HuH-7 (cell line): ENCODE results near the gene USHBP1.

Experiments used
- DNase-seq: peaks from one replicate; pipeline ENCODE4 v3.0.0; 2011; ENCODE audit warnings: low spot score

Gene USHBP1

DNA sequence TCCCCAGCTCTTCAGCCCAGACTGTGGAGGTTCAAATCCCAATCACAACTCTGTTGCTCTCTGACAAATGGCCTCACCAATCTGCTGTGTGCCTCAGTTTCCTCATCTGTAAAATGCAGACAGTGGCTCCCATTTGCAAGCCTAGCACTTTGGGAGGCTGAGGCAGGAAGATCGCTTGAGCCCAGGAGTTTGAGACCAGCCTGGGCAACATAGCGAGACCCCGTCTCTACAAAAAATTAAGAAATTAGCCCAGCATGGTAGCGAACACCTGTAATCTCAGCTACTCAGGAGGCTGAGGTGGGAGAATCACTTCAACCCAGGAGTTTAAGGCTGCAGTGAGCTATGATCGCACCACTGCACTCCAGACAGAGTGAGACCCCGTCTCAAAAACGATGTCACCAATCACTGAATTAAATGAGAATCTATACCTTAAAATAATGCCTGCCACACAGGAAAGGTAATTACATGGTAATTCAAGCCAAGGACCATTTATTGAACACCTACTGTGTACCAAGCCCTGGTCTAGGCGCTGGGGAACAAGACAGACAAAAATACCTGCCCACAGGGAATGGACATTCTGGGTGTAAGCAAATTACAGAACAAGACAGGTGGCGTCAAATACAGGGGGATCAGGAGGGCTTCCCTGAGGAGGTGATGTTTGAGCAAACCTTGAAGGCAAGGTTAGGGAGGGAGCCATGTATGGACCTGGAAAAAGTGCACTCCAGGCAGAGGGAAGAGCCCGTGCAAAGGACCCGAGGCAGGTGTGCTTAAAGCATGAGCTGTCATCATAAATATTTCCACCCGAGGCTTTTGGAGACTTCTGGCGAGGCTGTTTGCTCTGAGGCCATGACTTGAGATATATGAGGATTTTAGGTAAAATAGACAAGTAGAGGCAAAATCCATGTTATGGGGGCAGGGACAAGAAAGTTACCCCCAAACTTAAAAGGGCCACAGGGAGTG lies 26.5 kb downstream of the USHBP1 start:
- DNase-seq = no peak

DNA sequence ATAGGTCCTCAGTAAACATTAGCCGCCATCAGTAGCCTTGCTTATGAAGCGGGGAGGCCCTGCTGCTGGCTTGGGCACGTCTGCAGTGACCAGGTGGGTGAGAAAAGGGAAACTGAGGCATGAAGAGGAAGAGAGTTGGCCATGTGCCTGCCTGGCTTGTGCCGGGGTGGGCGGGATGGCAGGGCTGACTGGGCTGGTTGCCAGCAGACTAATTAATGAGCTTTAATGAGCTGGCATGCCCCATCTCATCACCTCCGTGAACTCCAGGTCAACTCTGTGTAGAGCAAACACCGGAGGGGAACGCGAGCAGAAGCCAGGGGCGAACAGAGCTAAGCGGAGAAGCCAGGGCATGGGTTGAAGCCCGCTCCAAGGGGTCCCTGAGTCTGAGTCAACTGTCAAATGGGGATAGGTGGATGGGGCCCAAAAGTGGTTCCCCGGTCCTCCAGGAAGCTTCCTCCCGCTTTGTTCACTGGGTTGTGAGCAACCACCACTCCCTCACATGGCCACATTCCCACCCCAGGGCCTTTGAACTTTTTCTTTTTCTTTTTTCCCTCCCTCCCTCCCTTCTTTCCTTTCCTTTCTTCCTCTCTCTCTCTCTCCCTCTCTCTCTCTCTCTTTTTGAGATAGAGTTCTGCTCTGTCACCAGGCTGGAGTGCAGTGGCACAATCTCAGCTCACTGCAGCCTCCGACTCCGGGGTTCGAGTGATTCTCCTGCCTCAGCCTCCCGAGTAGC lies 27.6 kb downstream of the USHBP1 start:
- no peak for DNase-seq

DNA sequence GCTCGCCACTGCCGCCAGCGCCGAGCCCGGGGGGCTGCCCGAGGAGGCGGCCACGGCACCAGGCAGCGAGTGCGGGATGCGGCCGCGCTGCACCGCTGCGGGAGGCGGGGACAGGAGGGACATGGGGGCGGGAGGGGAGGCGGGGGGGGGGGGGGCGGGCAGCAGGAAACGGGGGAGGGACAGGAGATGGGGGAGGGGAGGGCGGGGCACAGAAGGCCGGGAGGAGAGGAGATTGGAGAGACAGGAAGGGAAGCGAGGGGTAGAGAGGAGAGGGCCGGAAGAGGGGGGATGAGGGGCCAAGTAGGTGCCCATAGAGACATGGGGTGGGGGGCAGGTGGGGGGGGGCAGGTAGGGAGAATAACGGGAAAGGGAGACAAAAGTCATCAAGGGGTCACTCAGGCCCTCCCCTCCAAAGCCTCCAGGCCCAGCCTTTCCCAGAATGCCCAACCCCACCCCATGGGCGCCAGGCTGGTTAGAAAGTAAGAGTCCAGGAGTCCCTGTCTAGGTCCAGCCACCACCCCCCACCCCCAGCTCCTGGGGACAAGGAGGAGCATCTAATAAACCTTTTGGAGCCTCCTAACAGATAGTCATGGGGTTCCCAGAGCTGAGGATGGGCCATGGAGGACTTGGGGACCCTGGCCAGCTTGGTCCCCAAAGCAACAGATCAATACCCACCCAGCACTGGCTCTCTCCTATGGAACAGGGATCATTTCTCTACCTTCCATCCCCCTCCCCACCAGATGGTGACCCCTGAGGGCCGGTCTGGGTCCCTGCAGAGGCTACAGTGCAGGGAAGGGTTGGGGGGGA lies 28.4 kb downstream of the USHBP1 start:
- DNase-seq = no peak

DNA sequence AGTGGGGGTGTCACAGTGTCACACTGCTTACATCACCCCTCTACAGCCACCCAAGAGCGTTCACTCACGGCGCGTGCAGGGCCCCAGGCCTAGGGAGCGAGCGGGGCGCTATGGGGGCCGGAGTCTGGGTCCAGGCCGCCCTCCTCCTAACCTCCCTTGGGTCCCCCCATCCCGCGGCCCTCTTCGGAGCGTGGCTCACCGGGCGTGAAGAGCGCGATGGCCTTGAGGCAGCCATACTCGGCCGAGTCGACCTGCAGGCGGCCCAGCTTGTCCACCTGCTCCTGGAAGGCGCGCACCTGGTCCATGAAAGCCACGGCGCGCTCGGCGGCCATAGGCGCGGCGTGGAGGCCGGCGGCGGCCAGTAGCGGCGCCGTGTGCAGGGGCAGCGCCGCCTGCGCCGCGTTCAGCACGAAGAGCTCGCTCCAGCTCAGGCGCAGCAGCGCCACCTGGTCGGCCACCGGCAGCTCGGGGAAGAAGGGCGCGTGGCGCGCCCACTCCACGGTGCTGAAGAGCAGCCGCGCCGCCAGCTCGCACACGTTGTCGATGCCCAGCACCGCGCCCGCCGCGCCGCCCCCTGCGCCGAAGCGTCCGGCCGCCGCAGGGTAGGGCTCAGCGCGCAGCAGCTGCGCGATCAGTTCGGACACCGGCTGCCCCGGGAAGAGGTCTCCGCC lies 29.1 kb downstream of the USHBP1 start:
- no peak for DNase-seq

DNA sequence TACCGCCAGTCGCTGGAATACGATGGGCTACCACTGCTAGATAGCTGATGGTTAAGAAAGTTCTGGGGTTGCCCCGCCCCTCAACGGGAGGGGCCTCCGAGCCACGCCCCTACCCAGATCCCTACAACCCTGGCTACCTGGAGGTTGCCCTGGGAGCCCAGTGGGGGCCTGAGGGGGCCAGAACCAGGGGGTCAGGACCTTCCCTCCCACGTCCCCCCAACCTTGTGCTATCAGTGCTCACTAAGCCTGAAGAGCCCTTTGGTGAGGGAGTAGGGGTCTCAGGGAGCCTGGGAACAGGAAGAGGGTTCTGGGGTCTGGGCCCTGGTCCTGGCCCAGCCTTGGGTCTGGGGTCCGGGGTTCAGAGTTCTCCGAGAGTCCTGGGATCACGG lies 29.6 kb downstream of the USHBP1 start:
- DNase-seq = no peak

DNA sequence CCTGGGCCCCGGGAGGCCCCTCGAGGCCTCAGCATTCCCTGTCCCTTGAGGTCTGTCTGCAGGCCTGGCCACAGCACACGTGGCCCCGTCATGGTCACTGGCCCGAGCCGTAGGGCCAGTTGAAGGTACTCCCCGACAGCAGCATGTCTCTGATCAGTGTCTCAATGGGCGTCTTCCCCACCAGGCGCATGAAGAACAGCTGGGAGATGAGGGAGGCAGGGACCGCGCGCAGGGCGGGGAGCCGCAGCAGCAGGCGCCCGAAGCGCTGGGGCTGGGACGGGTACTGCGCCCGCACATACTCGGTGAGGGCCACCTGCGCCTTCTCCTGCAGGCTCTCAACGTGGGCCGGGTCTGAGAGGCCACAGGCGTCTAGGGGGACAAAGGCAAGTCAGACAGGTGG lies 32.3 kb downstream of the USHBP1 start:
- DNase-seq = no peak

DNA sequence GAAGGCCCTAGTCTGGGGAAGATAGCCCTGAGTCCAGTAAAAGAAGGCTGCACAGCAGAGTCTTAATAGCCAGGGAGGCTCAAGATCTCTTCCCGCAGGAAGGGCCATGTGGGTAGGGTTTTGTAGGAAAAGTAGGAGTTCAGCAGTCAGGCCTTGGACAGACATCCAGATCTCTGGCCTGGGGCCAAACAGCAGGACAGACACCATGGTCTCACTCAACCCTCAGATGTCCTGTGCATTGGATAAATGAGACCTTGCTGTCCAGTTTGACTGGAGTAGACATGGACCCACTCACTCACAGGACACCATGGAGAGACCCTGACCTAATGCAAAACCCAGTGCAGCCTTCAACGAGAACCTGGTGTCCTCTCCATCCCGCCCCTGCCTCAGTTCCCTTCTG lies 34.7 kb downstream of the USHBP1 start:
- no peak for DNase-seq

DNA sequence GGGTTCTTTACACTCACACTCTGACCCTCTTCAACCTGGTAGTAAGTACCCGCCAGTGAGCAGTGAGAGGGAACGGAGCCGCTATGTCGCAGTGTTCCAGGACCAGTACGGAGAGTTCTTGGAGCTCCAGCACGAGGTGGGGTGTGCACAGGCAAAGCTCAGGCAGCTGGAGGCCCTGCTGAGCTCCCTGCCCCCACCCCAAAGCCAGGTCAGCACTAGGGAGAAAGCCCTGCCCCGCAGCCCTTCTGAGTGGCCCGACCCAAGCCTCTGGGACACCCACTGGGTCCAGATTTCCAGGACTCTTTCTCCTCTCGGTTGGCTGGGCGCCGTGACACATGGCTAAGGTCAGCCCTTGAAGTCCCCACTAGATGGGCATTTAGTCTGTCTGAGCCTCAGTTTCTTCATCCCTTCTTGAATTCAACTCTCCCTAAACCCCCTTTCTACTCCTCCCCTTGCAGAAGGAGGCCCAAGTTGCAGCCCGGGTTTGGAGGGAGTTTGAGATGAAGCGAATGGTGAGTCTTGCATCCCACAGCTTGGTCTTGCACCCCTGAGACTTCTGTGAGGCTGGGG lies 36.7 kb downstream of the USHBP1 start:
- no peak for DNase-seq

DNA sequence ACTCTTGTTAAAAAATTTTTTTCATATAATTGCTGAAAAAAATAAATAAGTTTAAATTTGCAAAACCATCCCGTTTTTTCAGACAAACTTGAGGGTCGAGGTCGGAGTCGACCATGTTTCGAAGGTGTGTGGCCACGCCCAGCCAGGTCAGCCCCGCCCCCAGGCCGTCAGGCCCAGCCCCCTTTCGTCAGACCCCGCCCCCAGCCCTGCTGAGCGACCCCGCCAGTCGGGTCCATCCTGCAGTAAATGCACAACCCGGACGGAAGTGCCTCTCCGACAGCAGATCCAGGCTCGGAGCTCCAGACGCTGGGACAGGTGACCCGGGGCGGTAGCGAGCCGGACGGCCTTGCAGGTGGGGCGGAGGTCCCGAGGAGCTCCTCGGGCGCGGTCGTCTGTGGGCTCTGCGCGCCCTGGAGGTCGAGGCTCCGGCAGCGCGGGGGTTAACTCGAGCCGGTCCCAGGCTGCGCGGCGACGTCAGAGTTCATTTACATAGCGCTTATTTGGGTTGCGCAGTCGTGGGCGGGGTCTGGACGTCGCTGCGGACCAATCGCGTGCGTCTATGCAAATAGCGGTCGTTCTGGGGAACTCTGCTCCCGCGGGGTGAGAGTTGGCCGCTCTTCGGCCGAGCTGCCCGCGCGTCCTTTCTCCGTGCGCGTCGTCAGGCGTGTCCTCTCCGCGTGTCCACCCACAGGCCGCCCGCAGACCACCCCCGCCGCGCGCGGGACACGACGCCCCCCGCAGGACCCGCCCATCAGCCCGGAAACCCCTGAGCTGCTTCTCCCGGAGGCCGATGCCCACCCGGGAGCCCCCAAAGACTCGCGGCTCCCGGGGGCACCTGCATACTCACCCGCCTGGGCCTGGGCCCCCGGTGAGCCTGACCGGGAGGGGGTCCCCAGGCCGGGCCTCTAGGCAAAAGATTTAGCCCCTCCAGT lies 38.3 kb downstream of the USHBP1 start, which contains the start of gene OCEL1:
Gene OCEL1, plus strand, starts transcription at position 225 of the 932 bp plus-strand sequence. Its CDS starts 22 bp downstream, at position 247.
- DNase-seq = peak; percentile 90

DNA sequence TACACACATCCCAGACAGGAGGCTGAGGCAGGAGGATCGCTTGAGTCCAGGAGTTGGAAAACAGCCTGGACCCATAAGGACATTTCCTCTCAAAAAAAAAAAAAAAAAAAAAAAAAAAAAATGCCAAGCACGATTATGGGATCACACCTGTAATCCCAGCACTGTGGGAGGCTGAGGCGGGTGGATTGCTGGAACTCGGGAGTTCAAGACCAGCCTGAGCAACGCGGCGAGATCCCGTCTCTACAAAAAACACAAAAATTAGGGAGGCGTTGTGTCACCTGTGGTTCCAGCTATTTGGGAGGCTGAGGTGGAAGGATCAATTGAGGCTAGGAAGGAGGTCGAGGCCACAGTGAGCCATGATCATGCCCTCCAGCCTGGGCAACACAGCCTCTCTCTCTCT lies 39.5 kb downstream of the USHBP1 start:
- DNase-seq = no peak

DNA sequence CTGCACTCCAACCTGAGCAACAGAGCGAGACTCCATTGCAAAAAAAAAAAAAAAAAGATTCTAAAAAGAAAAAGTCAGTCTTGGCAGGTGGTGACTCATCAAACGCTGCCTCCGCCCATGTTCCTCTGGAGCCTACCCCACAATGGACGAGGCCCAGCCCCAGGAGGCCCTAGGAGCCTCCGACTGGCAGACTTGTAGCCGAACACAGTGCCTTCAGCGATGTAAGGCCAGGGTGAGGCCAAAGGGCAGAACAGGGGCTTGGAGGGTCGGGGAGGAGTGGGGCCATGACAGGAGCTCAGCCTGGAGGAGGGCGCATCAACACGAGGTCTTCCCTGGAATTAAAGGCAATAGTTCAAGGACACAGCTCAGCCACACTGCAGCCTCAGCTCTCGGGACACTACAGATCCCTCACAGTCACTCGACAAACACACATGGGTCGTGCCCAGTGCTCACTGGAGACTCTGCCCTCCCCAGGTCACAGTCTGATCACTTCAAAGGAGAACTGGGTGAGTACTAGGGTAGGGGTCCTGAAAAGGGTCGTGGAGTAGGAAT lies 44.3 kb downstream of the USHBP1 start:
- no peak for DNase-seq

DNA sequence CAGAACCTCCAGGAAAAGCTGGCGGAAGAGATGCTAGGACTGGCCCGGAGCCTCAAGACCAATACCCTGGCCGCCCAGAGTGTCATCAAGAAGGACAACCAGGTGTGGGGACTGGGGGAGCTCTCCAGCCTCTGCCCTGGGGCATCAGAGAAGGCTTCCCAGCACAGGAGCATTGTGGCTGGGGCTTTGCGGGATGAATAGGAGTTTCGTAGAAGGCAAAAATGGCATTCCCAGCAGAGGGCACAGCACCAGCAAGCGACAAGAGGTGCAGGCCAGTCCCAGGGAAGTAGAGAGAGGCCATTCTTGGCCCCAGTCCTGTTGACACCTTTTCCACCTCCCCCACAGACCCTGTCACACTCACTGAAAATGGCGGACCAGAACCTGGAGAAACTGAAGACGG lies 45.3 kb downstream of the USHBP1 start:
- no peak for DNase-seq

DNA sequence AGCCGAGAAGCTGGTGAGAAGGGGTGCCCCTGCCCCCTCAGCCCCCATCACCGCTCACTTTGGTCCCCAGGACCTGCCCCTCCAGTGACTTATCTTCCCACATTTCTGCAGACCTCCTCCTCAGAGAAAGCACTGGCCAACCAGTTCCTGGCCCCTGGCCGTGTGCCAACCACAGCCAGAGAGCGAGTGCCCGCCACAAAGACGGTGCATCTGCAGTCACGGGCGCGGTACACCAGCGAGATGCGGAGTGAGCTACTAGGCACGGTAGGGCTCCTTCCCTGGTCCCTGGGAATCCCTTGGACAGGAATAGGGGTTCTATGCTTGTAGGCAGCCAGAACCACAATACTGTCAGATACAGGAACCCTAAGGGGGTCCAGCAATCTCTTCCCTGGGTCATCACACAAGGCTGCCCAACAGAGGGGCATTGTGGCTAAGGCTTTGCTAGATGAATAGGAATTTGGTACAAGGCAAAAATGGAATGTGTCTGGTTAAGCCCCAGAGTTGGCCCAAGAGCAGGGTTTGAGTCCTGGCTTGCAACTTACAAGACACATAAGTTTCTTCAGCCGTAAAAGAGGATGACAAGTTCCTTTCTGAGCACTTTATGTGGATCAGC lies 48.4 kb downstream of the USHBP1 start:
- no peak for DNase-seq

DNA sequence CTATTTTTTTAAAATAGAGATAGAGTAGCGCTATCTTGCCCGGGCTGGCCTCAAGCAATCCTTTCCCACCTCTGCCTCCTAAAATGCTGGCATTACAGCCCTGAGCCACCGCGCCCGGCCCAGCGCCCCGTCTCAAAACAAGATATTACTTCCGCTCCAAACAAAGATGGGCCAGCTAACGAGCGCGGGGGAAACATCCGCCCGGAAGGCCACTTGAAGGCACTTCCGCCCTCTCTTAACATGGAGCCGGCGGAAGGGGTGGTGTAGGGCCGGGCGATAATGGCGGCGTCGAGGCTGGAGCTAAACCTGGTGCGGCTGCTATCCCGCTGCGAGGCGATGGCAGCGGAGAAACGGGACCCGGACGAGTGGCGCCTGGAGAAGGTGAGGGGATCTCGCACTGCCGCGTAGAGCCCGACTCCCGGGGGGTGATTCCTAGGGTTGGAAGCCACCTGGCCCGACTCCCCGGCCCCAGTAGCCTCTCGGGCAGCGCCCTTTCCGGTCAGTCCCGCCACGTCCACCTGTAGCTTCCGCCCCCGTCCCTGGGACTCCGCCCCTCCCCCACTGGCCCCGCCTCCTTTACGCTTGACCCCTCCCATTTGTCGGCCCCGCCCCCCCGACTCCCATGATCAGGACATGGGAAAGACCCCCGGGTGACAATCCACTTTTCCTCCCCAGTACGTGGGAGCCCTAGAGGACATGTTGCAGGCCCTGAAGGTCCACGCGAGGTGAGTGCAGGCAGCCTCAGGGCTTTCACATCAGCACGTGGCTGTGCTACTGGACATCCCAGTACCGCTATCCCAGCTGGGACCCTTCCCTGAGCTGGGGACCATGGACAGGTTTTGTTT lies 49.2 kb downstream of the USHBP1 start, which contains the start of gene USE1:
Gene USE1, plus strand, starts transcription at position 231 of the 845 bp plus-strand sequence. Its CDS starts 49 bp downstream, at position 280.
- DNase-seq = peak; percentile 89

DNA sequence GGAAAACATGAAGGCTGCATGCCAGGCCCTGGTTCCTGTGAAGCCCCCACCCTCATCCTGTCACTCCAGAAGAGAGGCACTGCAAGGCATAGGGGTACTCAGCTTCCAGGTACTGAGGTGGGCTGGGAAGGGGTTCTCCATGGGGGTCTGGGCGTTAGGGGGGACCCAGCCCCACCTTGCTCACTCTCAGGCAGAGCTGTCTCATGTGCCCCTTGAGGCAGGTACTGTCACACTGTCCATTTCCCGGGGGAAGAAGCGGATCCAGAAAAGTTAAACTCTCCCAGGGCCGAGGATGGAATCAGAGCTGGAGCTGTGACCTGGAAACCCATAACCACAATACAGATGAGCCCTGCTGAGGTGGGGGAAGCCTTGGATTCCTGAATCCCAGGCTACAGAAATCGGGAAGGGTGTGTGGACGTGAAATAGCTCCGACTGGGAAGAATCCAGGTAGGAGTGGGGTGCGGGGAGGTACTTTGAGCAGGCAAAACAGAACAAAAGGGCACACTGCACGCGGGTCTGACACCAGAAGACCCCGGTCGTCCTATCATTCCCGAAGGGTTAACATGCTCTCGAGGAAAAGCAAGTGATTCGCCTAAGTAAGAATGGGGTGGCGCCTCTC lies 49.9 kb downstream of the USHBP1 start:
- no peak for DNase-seq

DNA sequence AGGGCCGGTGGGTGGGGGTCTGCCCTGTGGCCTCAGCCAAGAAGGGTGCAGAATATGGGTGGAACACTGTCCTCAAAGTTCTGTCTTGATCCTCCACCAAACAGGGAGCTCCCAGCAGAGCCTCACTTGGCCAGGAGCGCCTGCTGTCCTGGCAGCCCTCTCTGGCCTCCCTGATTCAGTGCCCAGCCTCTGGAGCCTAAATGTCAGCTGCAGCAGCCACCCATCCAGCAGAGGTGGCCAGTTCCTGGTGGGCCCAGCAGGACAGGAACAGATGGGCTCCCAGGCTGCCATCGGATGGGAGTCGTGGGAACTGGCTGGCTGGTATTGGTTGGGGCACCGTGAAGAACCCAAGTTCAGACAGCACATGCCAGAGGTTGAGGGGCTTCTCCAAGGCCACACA lies 51.2 kb downstream of the USHBP1 start:
- no peak for DNase-seq

DNA sequence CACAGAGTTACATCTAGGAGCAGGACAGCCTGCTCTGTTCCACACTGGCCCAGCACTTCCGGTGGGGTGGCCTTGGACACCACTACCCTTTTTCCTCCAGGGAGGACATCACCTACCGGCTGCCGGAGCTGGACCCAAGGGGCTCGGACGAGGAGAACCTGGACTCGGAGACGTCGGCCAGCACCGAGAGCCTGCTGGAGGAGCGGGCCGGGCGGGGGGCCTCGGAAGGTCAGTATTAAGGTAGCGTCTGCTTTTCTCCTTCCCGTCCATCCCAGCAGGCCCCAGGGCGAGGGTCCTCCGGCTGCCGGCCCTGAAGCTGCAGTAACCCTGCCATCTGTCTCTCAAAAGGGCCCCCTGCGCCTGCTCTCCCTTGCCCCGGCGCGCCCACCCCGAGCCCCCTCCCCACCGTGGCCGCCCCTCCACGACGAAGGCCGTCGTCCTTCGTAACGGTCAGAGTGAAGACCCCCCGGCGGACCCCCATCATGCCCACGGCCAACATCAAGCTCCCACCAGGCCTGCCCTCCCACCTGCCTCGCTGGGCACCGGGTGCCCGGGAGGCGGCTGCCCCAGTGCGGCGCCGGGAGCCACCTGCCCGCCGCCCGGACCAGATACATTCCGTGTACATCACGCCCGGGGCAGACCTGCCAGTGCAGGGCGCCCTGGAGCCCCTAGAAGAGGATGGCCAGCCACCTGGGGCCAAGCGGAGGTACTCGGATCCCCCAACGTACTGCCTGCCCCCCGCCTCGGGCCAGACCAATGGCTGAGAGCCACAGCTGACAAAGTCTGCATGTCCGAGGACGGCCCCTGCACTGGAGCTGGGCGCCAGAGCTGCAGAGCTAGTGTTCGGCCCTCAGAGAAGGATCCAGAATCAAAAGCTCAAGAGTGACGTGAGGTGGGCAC lies 52.7 kb downstream of the USHBP1 start:
- DNase-seq = no peak
